ENCODE data around the gene POR.

POR gene

DNA sequence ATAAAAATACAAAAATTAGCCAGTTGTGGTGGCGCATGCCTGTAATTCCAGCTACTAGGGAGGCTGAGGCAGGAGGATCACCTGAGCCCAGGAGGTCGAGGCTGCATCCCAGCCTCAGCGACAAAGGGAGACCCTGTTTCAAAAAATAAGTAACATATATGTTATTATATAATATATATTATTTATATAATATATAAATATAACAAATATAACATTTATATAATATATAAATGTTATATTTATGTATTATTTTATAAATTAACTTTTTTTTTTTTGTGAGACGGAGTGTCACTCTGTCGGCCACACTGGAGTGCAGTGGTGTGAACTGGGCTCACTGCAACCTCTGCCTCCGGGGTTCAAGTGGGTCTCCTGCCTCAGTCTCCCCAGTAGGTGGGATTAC, 1.5 kb upstream of the POR start:
- no peak for DNase-seq (ENCODE audit: low spot score)
- H3K4me3 ChIP-seq: no peak overlapping the region

DNA sequence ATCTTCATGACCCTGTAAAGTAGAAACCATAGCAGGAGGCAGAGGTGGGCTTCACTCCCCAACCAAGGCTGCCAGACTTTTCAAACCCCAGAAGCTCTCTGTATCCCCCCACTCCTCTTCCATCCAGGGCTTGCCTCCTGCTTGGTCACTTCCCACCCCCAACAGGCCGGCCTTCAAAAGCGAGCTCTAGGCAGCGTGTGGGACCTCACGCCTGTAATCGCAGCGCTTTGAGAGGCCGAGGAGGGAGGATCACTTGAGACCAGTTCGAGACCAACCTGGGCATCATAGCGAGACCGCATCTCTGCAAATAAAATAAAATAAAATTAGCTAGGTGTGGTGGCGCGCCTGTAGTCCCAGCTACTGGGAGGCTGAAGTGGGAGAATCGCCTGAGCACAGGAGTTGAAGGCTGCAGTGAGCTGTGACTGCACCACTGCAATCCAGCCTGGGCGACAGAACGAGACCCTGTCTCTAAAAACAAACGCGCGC, 743 bp upstream of the POR start:
- peak; percentile 78 for DNase-seq (ENCODE audit: low spot score)
- TF ChIP-seq, protein P1, sequence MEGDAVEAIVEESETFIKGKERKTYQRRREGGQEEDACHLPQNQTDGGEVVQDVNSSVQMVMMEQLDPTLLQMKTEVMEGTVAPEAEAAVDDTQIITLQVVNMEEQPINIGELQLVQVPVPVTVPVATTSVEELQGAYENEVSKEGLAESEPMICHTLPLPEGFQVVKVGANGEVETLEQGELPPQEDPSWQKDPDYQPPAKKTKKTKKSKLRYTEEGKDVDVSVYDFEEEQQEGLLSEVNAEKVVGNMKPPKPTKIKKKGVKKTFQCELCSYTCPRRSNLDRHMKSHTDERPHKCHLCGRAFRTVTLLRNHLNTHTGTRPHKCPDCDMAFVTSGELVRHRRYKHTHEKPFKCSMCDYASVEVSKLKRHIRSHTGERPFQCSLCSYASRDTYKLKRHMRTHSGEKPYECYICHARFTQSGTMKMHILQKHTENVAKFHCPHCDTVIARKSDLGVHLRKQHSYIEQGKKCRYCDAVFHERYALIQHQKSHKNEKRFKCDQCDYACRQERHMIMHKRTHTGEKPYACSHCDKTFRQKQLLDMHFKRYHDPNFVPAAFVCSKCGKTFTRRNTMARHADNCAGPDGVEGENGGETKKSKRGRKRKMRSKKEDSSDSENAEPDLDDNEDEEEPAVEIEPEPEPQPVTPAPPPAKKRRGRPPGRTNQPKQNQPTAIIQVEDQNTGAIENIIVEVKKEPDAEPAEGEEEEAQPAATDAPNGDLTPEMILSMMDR (IDR thresholded peaks at IDR 0.05): no peak
- peak overlapping the region; percentile 99 for H3K4me3 ChIP-seq
- peak overlapping the region; percentile 78 to 93 for H3K27ac ChIP-seq

More for the DNA sequence above, 1.5 kb upstream of the POR start:
- TF ChIP-seq, protein P1 (IDR thresholded peaks at IDR 0.05): no peak
- H3K27ac ChIP-seq: no peak overlapping the region

DNA sequence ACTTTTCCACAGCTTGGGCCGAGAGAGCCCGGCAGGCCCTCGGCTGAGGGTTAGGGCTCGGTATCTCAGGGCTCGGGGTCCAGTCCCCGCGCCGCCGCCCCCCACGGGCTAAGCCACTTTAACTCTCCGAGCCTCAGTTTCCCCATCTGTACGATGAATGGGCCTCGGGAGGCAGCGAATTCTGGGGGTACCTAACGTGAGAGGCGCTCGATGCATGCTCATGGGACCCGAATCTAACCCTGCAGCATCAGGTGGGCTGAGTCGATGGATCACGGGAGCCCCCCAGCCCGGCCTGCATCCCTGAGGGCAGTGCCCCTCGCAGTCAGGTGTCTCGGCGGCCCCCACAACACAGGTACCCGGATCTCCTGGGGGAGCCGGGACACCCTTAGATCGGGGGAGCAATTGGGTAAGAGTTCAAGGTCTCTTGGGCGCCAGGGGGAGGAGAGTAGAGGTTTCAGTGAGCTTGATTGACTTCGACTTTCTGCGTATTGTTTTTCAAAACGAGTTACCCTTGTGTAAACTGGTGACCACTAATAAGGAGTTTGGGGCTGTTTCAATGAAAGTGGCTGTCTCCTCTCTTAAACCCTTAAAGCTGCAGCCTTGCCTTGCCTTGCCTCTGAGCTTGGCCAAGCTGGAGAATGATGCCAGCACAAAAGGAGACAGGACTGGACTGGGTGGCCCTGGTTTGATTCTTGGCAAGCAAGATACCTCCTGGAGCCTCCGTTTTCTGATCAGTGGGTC, 631 bp downstream of the POR start:
- H3K27ac ChIP-seq: peak overlapping the region; percentile 83 to 93
- DNase-seq (ENCODE audit: low spot score): peak; percentile 79
- TF ChIP-seq, protein P1 (IDR thresholded peaks at IDR 0.05): no peak
- peak overlapping the region; percentile 99 for H3K4me3 ChIP-seq

GRCh38 chr7:75916259-75916658, 1.3 kb downstream of the POR start:
- Histone ChIP-seq H3K27ac (peak overlapping the region; percentile 83 to 93), H3K4me3 (peak overlapping the region; percentile 99)
- no peak for DNase-seq (ENCODE audit: low spot score)

GRCh38 chr7:75916685-75917634, 2.0 kb downstream of the POR start:
- TF ChIP-seq, protein P1 (IDR thresholded peaks at IDR 0.05): no peak
- DNase-seq (ENCODE audit: low spot score): no peak
- no peak overlapping the region for H3K27ac ChIP-seq
- peak overlapping the region; percentile 19 for H3K4me3 ChIP-seq

More at GRCh38 chr7:75916259-75916658, 1.3 kb downstream of the POR start:
- TF ChIP-seq, protein P1 (IDR thresholded peaks at IDR 0.05): no peak

DNA sequence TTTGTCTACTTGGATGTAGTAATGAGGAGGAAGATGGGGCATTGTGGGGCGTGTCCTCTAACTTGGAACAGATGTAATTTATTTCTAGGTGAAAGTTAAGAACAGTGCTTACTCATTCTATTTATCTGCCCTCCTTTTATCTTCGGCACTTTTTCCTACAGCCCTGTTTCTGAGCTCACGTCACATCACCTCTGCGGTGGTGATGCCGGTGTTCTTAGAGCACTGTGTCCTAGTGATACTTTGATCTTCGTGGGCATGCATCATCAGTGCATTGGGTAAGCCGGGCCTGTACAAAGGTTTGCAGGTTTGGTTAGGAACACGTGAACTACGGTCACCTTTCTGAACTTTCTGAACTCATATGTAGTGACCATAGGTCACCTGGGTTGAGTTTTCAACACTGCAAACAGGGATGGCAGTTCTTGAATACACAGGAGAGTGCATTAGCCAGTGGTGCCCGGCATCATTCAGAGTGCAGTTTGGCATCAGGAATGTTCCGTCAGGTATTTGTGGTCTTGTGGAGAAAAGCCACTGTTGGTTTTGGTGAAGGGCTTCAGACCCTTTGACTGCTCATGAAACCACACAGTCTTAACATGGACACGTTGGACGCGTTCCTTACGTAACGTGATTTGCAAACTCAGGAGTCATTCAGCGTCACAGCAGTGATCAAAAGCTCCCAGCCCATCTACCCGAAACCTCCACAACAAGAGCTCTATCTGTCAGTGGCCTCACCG, 5.6 kb downstream of the POR start:
- Histone ChIP-seq H3K4me3 (no peak overlapping the region), H3K27ac (no peak overlapping the region)
- DNase-seq (ENCODE audit: low spot score): no peak
- TF ChIP-seq, protein P1 (IDR thresholded peaks at IDR 0.05): no peak
